CD4-positive, alpha-beta T cell treated with Interferon gamma for 1 hour (primary cell): Measurements from ENCODE around the gene OXER1.
"Not testable (repeated sequence)": the region's sequence is repeated elsewhere in the genome, so short reads cannot be mapped to it uniquely, and the experiment has no call there.

Experiments
- DNase-seq: peaks from one replicate; pipeline ENCODE4 v3.0.0-alpha.2; 2020

Gene OXER1

GRCh38 chr2:42747422-42747821, 16.5 kb downstream of the OXER1 start:
- no peak for DNase-seq

GRCh38 chr2:42744545-42745082, 19.3 kb downstream of the OXER1 start:
- no peak for DNase-seq

GRCh38 chr2:42743659-42743990, 20.3 kb downstream of the OXER1 start:
- no peak for DNase-seq

DNA sequence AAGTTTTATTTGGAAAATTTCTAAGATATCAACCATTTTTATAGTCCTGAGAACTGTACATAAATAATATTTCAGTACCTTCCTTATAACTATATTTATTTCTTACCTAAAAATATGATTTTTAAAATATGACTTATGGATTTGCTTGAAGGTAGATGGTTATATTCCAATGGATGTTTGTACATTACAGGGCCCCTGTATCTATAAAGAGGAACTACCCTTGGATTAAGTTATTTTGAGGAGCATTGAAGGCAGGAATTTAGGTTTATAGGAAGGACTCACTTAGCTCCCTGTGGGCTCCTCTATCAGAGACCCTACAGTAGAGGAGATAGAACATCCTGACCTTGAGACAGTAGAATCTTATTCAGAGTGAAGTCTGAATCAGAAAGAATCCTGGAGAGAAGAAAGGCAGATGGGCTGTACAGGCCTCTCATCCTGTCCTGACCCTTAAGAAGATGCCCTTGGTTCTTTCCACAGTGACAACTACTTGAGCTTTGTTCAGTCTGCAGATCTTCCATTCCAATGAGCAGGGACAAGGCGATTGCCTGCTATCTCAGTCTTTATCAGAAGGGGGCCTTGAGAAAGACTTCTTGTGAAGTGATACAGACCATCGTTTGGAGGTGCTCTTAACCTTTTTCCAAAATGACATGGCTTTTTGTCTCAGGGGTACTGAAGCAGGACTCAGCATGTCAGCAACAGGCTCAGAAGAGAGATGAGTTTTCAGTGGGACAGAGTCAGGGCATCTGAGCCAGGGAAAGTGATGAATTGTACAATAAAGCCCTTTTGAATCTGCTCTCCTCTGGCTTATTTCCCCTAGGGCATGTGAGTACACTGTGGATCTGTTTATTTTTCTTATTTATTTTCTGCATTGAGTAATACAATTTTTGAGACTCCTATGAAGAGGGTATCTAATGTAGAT, 20.9 kb downstream of the OXER1 start:
- no peak for DNase-seq

DNA sequence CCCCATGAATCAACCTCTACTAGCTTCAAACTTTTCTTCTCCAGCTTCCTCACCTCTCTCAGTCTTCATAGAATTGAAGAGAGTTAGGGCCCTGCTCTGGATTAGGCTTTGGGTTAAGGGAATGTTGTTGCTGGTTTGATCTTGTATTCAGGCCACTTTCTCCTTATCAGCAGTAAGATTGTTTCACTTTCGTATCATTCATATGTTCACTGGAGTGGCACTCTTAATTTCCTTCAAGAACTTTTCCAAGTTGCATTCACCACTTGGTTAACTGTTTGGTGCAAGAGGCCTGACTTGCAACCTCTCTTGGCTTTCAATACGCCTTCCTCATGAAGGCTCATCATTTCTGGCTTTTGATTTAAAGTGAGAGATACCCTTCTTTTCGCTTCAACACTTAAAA, 22.8 kb downstream of the OXER1 start:
- DNase-seq: no peak

DNA sequence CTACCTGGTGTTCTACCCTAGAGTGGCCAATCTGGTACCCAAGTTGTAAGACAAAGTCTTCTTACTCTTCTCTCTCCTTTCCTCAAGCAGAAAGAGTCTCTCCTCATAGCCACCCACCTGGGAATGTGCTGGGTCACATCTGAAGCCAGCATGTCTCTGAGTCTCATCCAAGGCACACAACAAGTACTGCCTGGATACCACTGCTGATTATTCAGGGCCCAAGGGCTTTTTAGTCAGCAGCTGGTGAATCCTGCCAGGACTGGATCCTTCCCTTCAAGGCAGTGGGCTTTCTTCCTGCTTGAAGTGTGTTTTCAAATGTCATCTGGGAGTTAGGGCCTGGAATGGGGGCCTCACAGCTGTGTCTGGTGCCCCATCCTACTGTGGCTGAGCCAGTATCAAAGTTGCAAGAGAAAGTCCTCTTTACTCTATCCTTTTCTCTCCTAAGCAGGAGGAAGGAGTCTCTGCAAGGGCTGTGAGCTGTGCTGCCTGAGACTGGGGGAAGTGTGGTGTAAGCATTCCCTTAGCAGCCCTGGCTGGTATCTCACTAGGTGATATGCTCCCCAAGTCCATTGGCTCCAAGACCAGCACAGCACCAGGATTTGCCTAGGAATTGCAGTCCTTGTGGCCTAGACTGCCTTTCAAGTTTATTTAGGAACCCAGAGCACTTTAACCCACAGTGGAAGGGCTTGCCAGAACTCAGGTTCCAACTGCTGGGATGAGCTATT, 27.2 kb downstream of the OXER1 start:
- DNase-seq: no peak

DNA sequence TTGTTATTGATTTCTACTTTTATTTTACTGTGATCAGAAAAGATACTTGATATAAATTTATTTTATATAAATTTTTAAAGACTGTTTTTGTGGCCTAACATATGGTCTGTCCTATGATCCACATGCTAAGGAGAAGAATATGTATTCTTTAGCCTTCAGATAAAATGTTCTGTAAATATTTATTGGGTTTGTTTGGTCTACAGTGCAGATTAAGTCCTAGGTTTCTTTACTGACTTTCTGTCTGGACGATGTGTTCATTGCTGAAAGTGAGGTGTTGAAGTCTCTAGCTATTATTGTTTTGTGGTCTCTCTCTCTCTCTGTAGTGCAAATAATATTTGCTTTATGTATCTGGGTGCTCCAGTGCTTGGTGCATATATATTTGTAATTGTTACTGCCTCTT, 30.1 kb downstream of the OXER1 start:
- DNase-seq: no peak

GRCh38 chr2:42731316-42731715, 32.6 kb downstream of the OXER1 start:
- DNase-seq: not testable (repeated sequence)

DNA sequence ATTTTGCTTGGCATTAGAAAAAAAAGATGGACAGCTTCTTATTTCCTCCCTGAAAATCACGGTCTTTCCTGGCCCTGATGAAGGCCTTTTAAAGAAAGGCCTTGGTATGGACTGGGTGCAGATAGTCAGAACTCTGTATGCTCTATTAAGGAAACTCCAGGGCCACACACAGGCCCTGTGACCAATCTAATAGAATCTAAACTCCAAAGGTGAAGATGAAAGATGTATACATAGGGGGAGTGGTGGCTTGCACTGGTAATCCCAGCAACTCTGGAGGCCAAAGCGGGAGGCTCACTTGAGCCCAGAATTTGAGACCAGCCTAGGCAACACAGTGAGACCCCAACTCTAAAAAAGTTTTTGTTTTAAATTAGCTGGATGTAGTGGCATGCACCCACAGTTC, 37.3 kb downstream of the OXER1 start:
- no peak for DNase-seq

- peak; percentile 22 for DNase-seq
Measured at GRCh38 chr2:42725657-42726056, 38.3 kb downstream of the OXER1 start.

- DNase-seq: no peak
Measured at GRCh38 chr2:42724886-42725285, 39.0 kb downstream of the OXER1 start.

- no peak for DNase-seq
Measured at GRCh38 chr2:42723465-42723864, 40.5 kb downstream of the OXER1 start.

DNA sequence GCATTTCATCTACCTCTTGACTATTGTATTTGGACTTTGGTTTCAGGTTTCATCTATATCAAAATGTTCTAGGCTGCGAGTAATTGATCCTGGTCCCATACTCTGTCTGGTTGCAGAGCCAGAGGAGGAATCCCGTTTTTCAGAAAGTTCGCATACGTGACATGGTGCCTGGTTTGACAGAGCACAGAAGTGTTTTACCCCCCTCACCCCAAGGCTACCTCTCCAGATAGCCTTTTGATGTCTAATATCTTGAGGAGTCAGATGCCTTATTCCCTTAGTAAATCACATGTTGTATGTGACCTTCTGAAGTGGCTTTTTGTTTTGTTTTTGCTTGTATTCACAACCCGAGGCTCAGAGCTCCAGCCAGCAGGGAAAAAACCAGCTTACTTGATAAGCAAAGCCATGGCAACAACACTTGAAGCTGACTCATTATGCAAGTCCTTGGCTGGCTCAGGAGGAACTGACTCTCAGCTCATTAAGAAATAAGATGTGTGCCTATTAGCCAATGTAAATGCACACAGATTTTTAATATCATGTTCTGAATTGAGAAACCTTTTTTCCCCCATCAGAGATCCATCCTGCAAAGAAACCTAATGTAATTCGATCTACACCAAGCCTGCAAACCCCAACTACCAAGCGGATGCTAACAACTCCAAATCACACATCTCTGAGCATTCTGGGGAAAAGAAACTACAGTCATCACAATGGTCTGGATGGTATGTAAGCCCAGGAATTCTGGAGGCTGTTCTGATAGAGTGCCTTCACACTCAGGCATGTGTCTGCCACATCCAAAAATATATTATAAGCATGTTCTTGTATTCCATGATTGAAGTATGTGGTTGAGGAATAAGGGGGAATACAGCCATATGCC, 41.4 kb downstream of the OXER1 start:
- DNase-seq: peak; percentile 56

DNA sequence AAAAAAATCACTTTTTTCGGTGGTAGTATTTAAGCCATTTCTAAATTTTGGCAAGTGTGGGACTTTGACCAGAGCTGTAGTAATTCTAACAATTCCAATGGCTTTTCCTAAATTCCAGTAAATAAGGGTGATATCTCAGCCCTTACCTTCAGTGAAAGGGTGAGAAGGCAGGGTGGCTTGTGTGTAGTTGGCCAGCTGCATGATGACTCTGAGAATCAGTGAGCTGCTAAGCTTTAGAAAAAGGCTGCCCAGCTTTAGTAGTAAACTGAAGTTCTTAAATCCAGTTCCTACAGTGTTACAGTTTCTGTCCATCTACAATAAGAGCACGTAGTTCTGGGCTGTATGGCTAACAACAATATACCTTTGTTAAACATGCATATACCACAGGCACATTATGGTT, 42.0 kb downstream of the OXER1 start:
- no peak for DNase-seq

DNA sequence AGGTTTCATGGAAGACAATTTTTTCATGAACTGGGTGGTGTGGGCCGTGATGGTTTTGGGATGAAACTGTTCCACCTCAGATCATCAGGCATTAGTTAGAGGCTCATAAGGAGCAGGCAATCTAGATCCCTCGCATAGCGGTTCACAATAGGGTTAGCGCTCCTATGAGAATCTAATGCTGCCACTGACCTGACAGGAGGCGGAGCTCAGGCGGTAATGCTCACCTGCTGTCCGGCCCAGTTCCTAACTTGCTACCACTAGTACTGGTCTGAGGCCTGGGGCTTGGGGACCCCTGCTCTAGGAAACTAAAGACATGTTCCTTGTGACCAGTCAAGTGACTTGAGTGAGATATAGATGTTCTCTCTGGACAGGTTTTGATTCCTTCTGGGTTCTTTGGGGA, 49.2 kb downstream of the OXER1 start:
- DNase-seq: no peak

- DNase-seq: no peak
Measured at GRCh38 chr2:42713920-42714319, 50.0 kb downstream of the OXER1 start.

DNA sequence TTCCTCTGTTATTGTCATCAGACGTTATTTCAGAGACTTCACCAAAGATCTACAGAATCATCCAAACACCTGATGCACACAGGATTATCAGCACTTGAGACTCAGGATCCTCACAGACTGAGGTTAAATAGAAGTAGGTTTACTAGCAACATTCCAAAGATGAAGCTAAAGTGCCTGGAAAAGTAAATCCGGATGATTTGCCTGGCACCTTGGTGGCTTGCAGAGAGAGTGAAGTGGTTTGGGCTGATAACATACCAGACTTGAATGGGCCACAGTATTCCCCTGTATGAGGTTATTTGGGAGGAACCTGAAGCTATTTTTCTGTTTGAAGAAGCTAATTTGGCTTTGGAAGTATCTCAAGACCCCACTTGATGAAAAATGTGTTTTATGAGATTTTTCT, 51.0 kb downstream of the OXER1 start:
- DNase-seq: no peak
